ENCODE data around the gene UTP15. TPM values are rescaled to one million over a fixed set of nuclear protein-coding genes. Genes with fewer than 3 reads are reported as not detected.

The UTP15 gene
- total and polyA plus RNA-seq, 2 of the 4 experiments (the other 2 are of a cell fraction): 11.4 to 28.0 TPM

- POLR2A ChIA-PET (ENCODE audit: unreplicated experiment): no interaction called here
- Histone ChIP-seq H2BK20ac (ENCODE audit: low read depth, low read length) (no peak overlapping the region), H4K8ac (ENCODE audit: low read depth in 2 of 2, low read length in 2 of 2) (no peak overlapping the region), H4K5ac (ENCODE audit: low read depth, low read length) (no peak overlapping the region), H3K23ac (ENCODE audit: low read depth, low read length) (no peak overlapping the region), H2AK5ac (ENCODE audit: low read depth, low read length) (no peak overlapping the region), H3K4me1 (ENCODE audit: control insufficient read depth, insufficient read depth, low read length) (peaks cover 3% of the 10 kb centered on the region), H4K20me1 (ENCODE audit: insufficient read depth, low read length) (no peaks in the 10 kb centered on the region), H3K27me3 (ENCODE audit: control insufficient read depth, insufficient read depth, low read length) (no peaks in the 10 kb centered on the region), H3K36me3 (ENCODE audit: control insufficient read depth, insufficient read depth, low read length) (no peaks in the 10 kb centered on the region), H3K4ac (ENCODE audit: low read depth, low read length) (no peak overlapping the region), H2BK120ac (ENCODE audit: low read depth, low read length) (no peak overlapping the region), H3K4me2 (ENCODE audit: low read depth, low read length) (no peak overlapping the region), H3K14ac (replicated peaks; ENCODE audit: low read depth, low read length) (no peak overlapping the region), H2AFZ (replicated peaks; ENCODE audit: low read length, poor library complexity) (no peak overlapping the region), H2AK9ac (replicated peaks; ENCODE audit: low read depth, low read length, poor library complexity) (no peak overlapping the region), H4K91ac (ENCODE audit: insufficient read depth, low read depth, low read length) (no peak overlapping the region), H3K18ac (ENCODE audit: low read depth, low read length) (no peak overlapping the region), H2BK15ac (ENCODE audit: low read depth, low read length) (no peak overlapping the region), H3K4me3 (ENCODE audit: insufficient read depth, low read depth, low read length) (no peak overlapping the region), H3K79me1 (ENCODE audit: low read depth in 1 of 2, low read length in 2 of 2) (no peaks in the 10 kb centered on the region), H3K9me1 (ENCODE audit: insufficient read depth, low read length) (peaks cover 6% of the 10 kb centered on the region; the same call in 1 of the 2 replicates), H3K9ac (ENCODE audit: low read depth, low read length) (no peak overlapping the region), H2BK5ac (ENCODE audit: low read depth, low read length, poor library complexity, severe bottlenecking) (no peak overlapping the region), H3K9me3 (ENCODE audit: control insufficient read depth, insufficient read depth, low read length) (no peaks in the 10 kb centered on the region), H3K56ac (ENCODE audit: extremely low read depth, insufficient read depth, low read length) (no peak overlapping the region), H3K27ac (ENCODE audit: insufficient read depth, low read length) (no peak overlapping the region)
- intact Hi-C loops (cut with micrococcal nuclease) (loop anchor here (5.0 kb wide), 1 partner anchor 318 kb away; no protein-coding TSS in a partner anchor), dilution Hi-C loops (cut with HindIII; ENCODE audit: low sequenced_read_pairs, unreplicated experiment) (no loop called here), in situ Hi-C loops (cut with MboI; ENCODE audit: low sequenced_read_pairs) (no loop called here)
- CTCF ChIA-PET: interaction anchor here (0.9 to 1.4 kb wide), 2 partner anchors 16 to 84 kb away, joined by 3 to 4 read pairs; no protein-coding TSS in a partner anchor
- no TSS peak for BruUV-seq (replicated peaks)
- DNase-seq: no peak
- ATAC-seq (ENCODE audit: low read depth): no peak
- WGBS, 2 experiments (ENCODE audit: extremely low coverage in 2 of 2, insufficient read length in 1 of 2): no CpG with 5 or more reads among the region's 2 CpGs
- TF ChIP-seq CTCF (conservative IDR thresholded peaks at IDR 0.05; ENCODE audit: low read depth, low read length): no peak
- TF ChIP-seq RFX5 (IDR thresholded peaks at IDR 0.05; ENCODE audit: low read depth, low read length): no peak
- no peak for TF ChIP-seq CHD1 (IDR thresholded peaks at IDR 0.05; ENCODE audit: low read depth, low read length)
- TF ChIP-seq, protein P1, sequence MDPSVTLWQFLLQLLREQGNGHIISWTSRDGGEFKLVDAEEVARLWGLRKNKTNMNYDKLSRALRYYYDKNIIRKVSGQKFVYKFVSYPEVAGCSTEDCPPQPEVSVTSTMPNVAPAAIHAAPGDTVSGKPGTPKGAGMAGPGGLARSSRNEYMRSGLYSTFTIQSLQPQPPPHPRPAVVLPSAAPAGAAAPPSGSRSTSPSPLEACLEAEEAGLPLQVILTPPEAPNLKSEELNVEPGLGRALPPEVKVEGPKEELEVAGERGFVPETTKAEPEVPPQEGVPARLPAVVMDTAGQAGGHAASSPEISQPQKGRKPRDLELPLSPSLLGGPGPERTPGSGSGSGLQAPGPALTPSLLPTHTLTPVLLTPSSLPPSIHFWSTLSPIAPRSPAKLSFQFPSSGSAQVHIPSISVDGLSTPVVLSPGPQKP (IDR thresholded peaks at IDR 0.05; ENCODE audit: borderline replicate concordance, low read depth, low read length): no peak
- no peak for TF ChIP-seq NFE2L2 (IDR thresholded peaks at IDR 0.05; ENCODE audit: low read depth, low read length)
- no peak for TF ChIP-seq FOS (IDR thresholded peaks at IDR 0.05; ENCODE audit: low read depth, low read length)
- no peak for TF ChIP-seq RAD21 (IDR thresholded peaks at IDR 0.05; ENCODE audit: low read length)
- no peak for TF ChIP-seq MAZ (IDR thresholded peaks at IDR 0.05; ENCODE audit: borderline replicate concordance, low read depth, low read length)
- no peak for TF ChIP-seq SMC3 (IDR thresholded peaks at IDR 0.05; ENCODE audit: low read depth, low read length)
- no peak for TF ChIP-seq MAFK (IDR thresholded peaks at IDR 0.05; ENCODE audit: low read depth, low read length)
- TF ChIP-seq BHLHE40 (IDR thresholded peaks at IDR 0.05; ENCODE audit: low read depth, low read length): no peak
- TF ChIP-seq, protein P2, sequence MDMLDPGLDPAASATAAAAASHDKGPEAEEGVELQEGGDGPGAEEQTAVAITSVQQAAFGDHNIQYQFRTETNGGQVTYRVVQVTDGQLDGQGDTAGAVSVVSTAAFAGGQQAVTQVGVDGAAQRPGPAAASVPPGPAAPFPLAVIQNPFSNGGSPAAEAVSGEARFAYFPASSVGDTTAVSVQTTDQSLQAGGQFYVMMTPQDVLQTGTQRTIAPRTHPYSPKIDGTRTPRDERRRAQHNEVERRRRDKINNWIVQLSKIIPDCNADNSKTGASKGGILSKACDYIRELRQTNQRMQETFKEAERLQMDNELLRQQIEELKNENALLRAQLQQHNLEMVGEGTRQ (IDR thresholded peaks at IDR 0.05; ENCODE audit: low read depth, low read length): no peak
- no peak for TF ChIP-seq POLR2A (IDR thresholded peaks at IDR 0.05; ENCODE audit: low read depth, low read length)
- no peak for TF ChIP-seq CEBPB (IDR thresholded peaks at IDR 0.05; ENCODE audit: low read depth, low read length)
- TF ChIP-seq RCOR1 (IDR thresholded peaks at IDR 0.05; ENCODE audit: insufficient replicate concordance, low read length): no peak
- TF ChIP-seq MXI1 (IDR thresholded peaks at IDR 0.05; ENCODE audit: borderline replicate concordance, low read depth, low read length): no peak
These were observed 30.6 kb upstream of the UTP15 start for GRCh38 chr5:73534971-73535370.

Measured in IMR-90 (cell line).